Osteocyte (in vitro differentiated cells): ENCODE data around the gene CBY1. TPM values are rescaled to one million over a fixed set of nuclear protein-coding genes. Genes with fewer than 3 reads are reported as not detected.
"Not testable (repeated sequence)": the region's sequence is repeated elsewhere in the genome, so short reads cannot be mapped to it uniquely, and the experiment has no call there.

ENCODE experiments used
- DNase-seq: peaks from one replicate; pipeline ENCODE4 v3.0.0; 2021; ENCODE audit warnings: mixed read lengths; ENCODE audit not compliant: unreplicated experiment; ENCODE audit errors: extremely low spot score
- H3K27ac Mint-ChIP-seq: one replicate; pipeline ENCODE4 v1.8.0; 2021; ENCODE audit warnings: mild to moderate bottlenecking, mixed read lengths; ENCODE audit not compliant: unreplicated experiment
- H3K27me3 Mint-ChIP-seq: one replicate; pipeline ENCODE4 v1.8.0; 2021; ENCODE audit warnings: mixed read lengths; ENCODE audit not compliant: unreplicated experiment
- H3K36me3 Mint-ChIP-seq: one replicate; pipeline ENCODE4 v1.8.0; 2021; ENCODE audit warnings: mixed read lengths; ENCODE audit not compliant: unreplicated experiment
- H3K4me1 Mint-ChIP-seq: one replicate; pipeline ENCODE4 v1.8.0; 2021; ENCODE audit warnings: mixed read lengths; ENCODE audit not compliant: unreplicated experiment
- H3K4me3 Mint-ChIP-seq: one replicate; pipeline ENCODE4 v1.8.0; 2021; ENCODE audit warnings: mild to moderate bottlenecking, moderate library complexity, mixed read lengths; ENCODE audit not compliant: unreplicated experiment
- H3K9me3 Mint-ChIP-seq: one replicate; pipeline ENCODE4 v1.8.0; 2021; ENCODE audit warnings: mixed read lengths; ENCODE audit not compliant: unreplicated experiment
- CTCF ChIP-seq: fragments of 200-600 bp; sonication (generic); IDR thresholded peaks from 2 replicates; pipeline ENCODE4 v1.5.0; 2021; ENCODE audit warnings: antibody characterized with exemption, mild to moderate bottlenecking, moderate library complexity
- total RNA-seq: library from RNA; stranded (reverse); gene quantifications from 2 replicates; pipeline ENCODE4 v1.2.1, GENCODE V29; 2021

Gene CBY1
- total RNA-seq, 1 donor from 2014 or later = 38.3 TPM

GRCh38 chr22:38631724-38632123 lies 24.7 kb upstream of the CBY1 start:
- Mint-ChIP-seq H3K27ac (no peak overlapping the region), H3K27me3 (no peaks in the 10 kb centered on the region), H3K36me3 (peaks cover 20% of the 10 kb centered on the region)

GRCh38 chr22:38632528-38632927 lies 23.9 kb upstream of the CBY1 start:
- DNase-seq = no peak
- no peaks in the 10 kb centered on the region for H3K27me3 Mint-ChIP-seq
- H3K4me1 Mint-ChIP-seq = no peaks in the 10 kb centered on the region
- H3K4me3 Mint-ChIP-seq = no peak overlapping the region
- no peak for TF ChIP-seq CTCF
- H3K9me3 Mint-ChIP-seq = no peaks in the 10 kb centered on the region
- H3K27ac Mint-ChIP-seq = no peak overlapping the region
- peaks cover 22% of the 10 kb centered on the region for H3K36me3 Mint-ChIP-seq

More at GRCh38 chr22:38631724-38632123, 24.7 kb upstream of the CBY1 start:
- TF ChIP-seq CTCF = no peak
- no peak for DNase-seq
- no peaks in the 10 kb centered on the region for H3K4me1 Mint-ChIP-seq
- no peak overlapping the region for H3K4me3 Mint-ChIP-seq
- H3K9me3 Mint-ChIP-seq = no peaks in the 10 kb centered on the region

- no peak overlapping the region for H3K4me3 Mint-ChIP-seq
- no peak for TF ChIP-seq CTCF
- H3K36me3 Mint-ChIP-seq = peaks cover 11% of the 10 kb centered on the region
- no peaks in the 10 kb centered on the region for H3K9me3 Mint-ChIP-seq
- no peak overlapping the region for H3K27ac Mint-ChIP-seq
- H3K27me3 Mint-ChIP-seq = no peaks in the 10 kb centered on the region
- DNase-seq = no peak
- no peaks in the 10 kb centered on the region for H3K4me1 Mint-ChIP-seq
Measured at GRCh38 chr22:38638216-38638615, 18.2 kb upstream of the CBY1 start.

- H3K27me3 Mint-ChIP-seq = no peaks in the 10 kb centered on the region
- H3K4me3 Mint-ChIP-seq = no peak overlapping the region
- H3K4me1 Mint-ChIP-seq = no peaks in the 10 kb centered on the region
- H3K9me3 Mint-ChIP-seq = no peaks in the 10 kb centered on the region
- H3K36me3 Mint-ChIP-seq = peaks cover 11% of the 10 kb centered on the region
- no peak overlapping the region for H3K27ac Mint-ChIP-seq
- DNase-seq = no peak
- TF ChIP-seq CTCF = no peak
Measured at GRCh38 chr22:38638728-38639127, 17.7 kb upstream of the CBY1 start.

- Mint-ChIP-seq H3K36me3 (peaks cover 4% of the 10 kb centered on the region), H3K9me3 (no peaks in the 10 kb centered on the region), H3K27me3 (no peaks in the 10 kb centered on the region), H3K27ac (no peak overlapping the region), H3K4me1 (no peaks in the 10 kb centered on the region), H3K4me3 (no peak overlapping the region)
- no peak for DNase-seq
- no peak for TF ChIP-seq CTCF
Measured at GRCh38 chr22:38641476-38642040, 14.9 kb upstream of the CBY1 start.

GRCh38 chr22:38644245-38644644 lies 12.2 kb upstream of the CBY1 start:
- H3K36me3 Mint-ChIP-seq, H3K9me3 Mint-ChIP-seq, H3K27ac Mint-ChIP-seq, H3K4me1 Mint-ChIP-seq, H3K27me3 Mint-ChIP-seq, DNase-seq, H3K4me3 Mint-ChIP-seq: not testable (repeated sequence)
